Activated naive CD4-positive, alpha-beta T cell treated with anti-CD3 and anti-CD28 coated beads, Interleukin-2, amount 10 ng/mL, durations not matched to agents 7 days and 5 days (primary cell): ENCODE measurements around the gene ASMTL.
"Not testable (repeated sequence)": the region's sequence is repeated elsewhere in the genome, so short reads cannot be mapped to it uniquely, and the experiment has no call there.

Experiments
- CTCF ChIA-PET: fragments of 350-600 bp; sonication (Branson Sonifier 250); formaldehyde crosslinking; loops from one replicate; lab custom pipeline; 2021; ENCODE audit warnings: antibody characterized with exemption; lab: Charles Lee
- DNase-seq: peaks from one replicate; pipeline ENCODE4 v3.0.0-alpha.2; 2020
- H3K27ac Mint-ChIP-seq: one replicate; pipeline ENCODE4 v1.8.0; 2021; ENCODE audit warnings: mild to moderate bottlenecking, moderate library complexity, mixed read lengths
- H3K27me3 Mint-ChIP-seq: one replicate; pipeline ENCODE4 v1.8.0; 2021; ENCODE audit warnings: mild to moderate bottlenecking, mixed read lengths
- H3K36me3 Mint-ChIP-seq: one replicate; pipeline ENCODE4 v1.8.0; 2021; ENCODE audit warnings: mixed read lengths
- H3K4me1 Mint-ChIP-seq: one replicate; pipeline ENCODE4 v1.8.0; 2021; ENCODE audit warnings: mixed read lengths
- H3K4me3 Mint-ChIP-seq: one replicate; pipeline ENCODE4 v1.8.0; 2021; ENCODE audit warnings: mild to moderate bottlenecking, moderate library complexity, mixed read lengths
- H3K9me3 Mint-ChIP-seq: one replicate; pipeline ENCODE4 v1.8.0; 2021; ENCODE audit warnings: mixed read lengths

The ASMTL gene

GRCh38 chrX:1443496-1444075, 9.1 kb downstream of the ASMTL start:
- H3K4me3 Mint-ChIP-seq, result no peak overlapping the region
- H3K4me1 Mint-ChIP-seq, result peaks cover 12% of the 10 kb centered on the region
- H3K27me3 Mint-ChIP-seq, result no peaks in the 10 kb centered on the region
- peaks cover 48% of the 10 kb centered on the region for H3K9me3 Mint-ChIP-seq
- CTCF ChIA-PET, result no interaction called here
- H3K36me3 Mint-ChIP-seq, result peaks cover 65% of the 10 kb centered on the region
- DNase-seq, result peak; percentile 13
- no peak overlapping the region for H3K27ac Mint-ChIP-seq

GRCh38 chrX:1442724-1443367, 9.9 kb downstream of the ASMTL start:
- peak overlapping the region; percentile 37 for H3K27ac Mint-ChIP-seq
- CTCF ChIA-PET, result no interaction called here
- DNase-seq, result peak; percentile 13
- no peaks in the 10 kb centered on the region for H3K27me3 Mint-ChIP-seq
- H3K9me3 Mint-ChIP-seq, result peaks cover 41% of the 10 kb centered on the region
- no peak overlapping the region for H3K4me3 Mint-ChIP-seq
- H3K36me3 Mint-ChIP-seq, result peaks cover 66% of the 10 kb centered on the region
- H3K4me1 Mint-ChIP-seq, result peaks cover 8% of the 10 kb centered on the region

- DNase-seq, result peak; percentile 14
- no peak overlapping the region for H3K4me3 Mint-ChIP-seq
- H3K27me3 Mint-ChIP-seq, result no peaks in the 10 kb centered on the region
- CTCF ChIA-PET, result no interaction called here
- H3K9me3 Mint-ChIP-seq, result peaks cover 35% of the 10 kb centered on the region
- peaks cover 66% of the 10 kb centered on the region for H3K36me3 Mint-ChIP-seq
- peaks cover 2% of the 10 kb centered on the region for H3K4me1 Mint-ChIP-seq
- H3K27ac Mint-ChIP-seq, result no peak overlapping the region
Measured at GRCh38 chrX:1442016-1442665, 10.6 kb downstream of the ASMTL start.

GRCh38 chrX:1440506-1440905, 12.2 kb downstream of the ASMTL start:
- CTCF ChIA-PET, result no interaction called here
- H3K4me1 Mint-ChIP-seq, result no peaks in the 10 kb centered on the region
- H3K27ac Mint-ChIP-seq, result no peak overlapping the region
- no peak overlapping the region for H3K4me3 Mint-ChIP-seq
- no peaks in the 10 kb centered on the region for H3K27me3 Mint-ChIP-seq
- peak; percentile 8 for DNase-seq
- peaks cover 68% of the 10 kb centered on the region for H3K36me3 Mint-ChIP-seq
- peaks cover 25% of the 10 kb centered on the region for H3K9me3 Mint-ChIP-seq

- no peak overlapping the region for H3K27ac Mint-ChIP-seq
- H3K36me3 Mint-ChIP-seq, result peaks cover 47% of the 10 kb centered on the region
- peak; percentile 20 for DNase-seq
- no peaks in the 10 kb centered on the region for H3K27me3 Mint-ChIP-seq
- peaks cover 3% of the 10 kb centered on the region for H3K9me3 Mint-ChIP-seq
- CTCF ChIA-PET, result no interaction called here
- no peaks in the 10 kb centered on the region for H3K4me1 Mint-ChIP-seq
- no peak overlapping the region for H3K4me3 Mint-ChIP-seq
Measured at GRCh38 chrX:1435241-1435895, 17.3 kb downstream of the ASMTL start.

GRCh38 chrX:1434871-1435240, 17.9 kb downstream of the ASMTL start:
- Mint-ChIP-seq H3K4me1 (no peaks in the 10 kb centered on the region), H3K4me3 (no peak overlapping the region), H3K36me3 (peaks cover 43% of the 10 kb centered on the region), H3K9me3 (peaks cover 3% of the 10 kb centered on the region), H3K27me3 (no peaks in the 10 kb centered on the region), H3K27ac (no peak overlapping the region)
- DNase-seq, result peak; percentile 15
- CTCF ChIA-PET, result no interaction called here

GRCh38 chrX:1433646-1434357, 18.9 kb downstream of the ASMTL start:
- Mint-ChIP-seq H3K36me3 (peaks cover 38% of the 10 kb centered on the region), H3K4me3 (no peak overlapping the region), H3K27ac (no peak overlapping the region), H3K4me1 (no peaks in the 10 kb centered on the region), H3K27me3 (no peaks in the 10 kb centered on the region), H3K9me3 (peaks cover 3% of the 10 kb centered on the region)
- CTCF ChIA-PET, result no interaction called here
- DNase-seq, result peak; percentile 18

- CTCF ChIA-PET, result no interaction called here
- Mint-ChIP-seq H3K27ac (no peak overlapping the region), H3K27me3 (no peaks in the 10 kb centered on the region), H3K9me3 (no peaks in the 10 kb centered on the region), H3K4me1 (no peaks in the 10 kb centered on the region), H3K4me3 (no peak overlapping the region), H3K36me3 (peaks cover 29% of the 10 kb centered on the region)
- peak; percentile 23 for DNase-seq
Measured at GRCh38 chrX:1430451-1430850, 22.3 kb downstream of the ASMTL start.

- H3K36me3 Mint-ChIP-seq, result peaks cover 46% of the 10 kb centered on the region
- DNase-seq, result no peak
- no peaks in the 10 kb centered on the region for H3K27me3 Mint-ChIP-seq
- peaks cover 18% of the 10 kb centered on the region for H3K9me3 Mint-ChIP-seq
- H3K4me1 Mint-ChIP-seq, result no peaks in the 10 kb centered on the region
- H3K27ac Mint-ChIP-seq, result no peak overlapping the region
- CTCF ChIA-PET, result no interaction called here
- no peak overlapping the region for H3K4me3 Mint-ChIP-seq
Measured at GRCh38 chrX:1427756-1428155, 25.0 kb downstream of the ASMTL start.

- H3K27ac Mint-ChIP-seq, H3K27me3 Mint-ChIP-seq, H3K4me1 Mint-ChIP-seq, H3K4me3 Mint-ChIP-seq, DNase-seq, CTCF ChIA-PET: not testable (repeated sequence)
- peaks cover 58% of the 10 kb centered on the region for H3K36me3 Mint-ChIP-seq
- peaks cover 31% of the 10 kb centered on the region for H3K9me3 Mint-ChIP-seq
Measured at GRCh38 chrX:1426321-1426720, 26.4 kb downstream of the ASMTL start.

GRCh38 chrX:1425381-1425780, 27.3 kb downstream of the ASMTL start:
- Mint-ChIP-seq H3K4me3 (no peak overlapping the region), H3K9me3 (peaks cover 31% of the 10 kb centered on the region), H3K36me3 (peaks cover 64% of the 10 kb centered on the region), H3K27me3 (no peaks in the 10 kb centered on the region), H3K4me1 (no peaks in the 10 kb centered on the region), H3K27ac (no peak overlapping the region)
- no peak for DNase-seq
- CTCF ChIA-PET, result no interaction called here

- peaks cover 73% of the 10 kb centered on the region for H3K36me3 Mint-ChIP-seq
- no peaks in the 10 kb centered on the region for H3K27me3 Mint-ChIP-seq
- H3K27ac Mint-ChIP-seq, result no peak overlapping the region
- H3K9me3 Mint-ChIP-seq, result peaks cover 33% of the 10 kb centered on the region
- DNase-seq, result no peak
- H3K4me3 Mint-ChIP-seq, result no peak overlapping the region
- CTCF ChIA-PET, result no interaction called here
- no peaks in the 10 kb centered on the region for H3K4me1 Mint-ChIP-seq
Measured at GRCh38 chrX:1424147-1424851, 28.4 kb downstream of the ASMTL start.

- no peak overlapping the region for H3K27ac Mint-ChIP-seq
- CTCF ChIA-PET, result no interaction called here
Measured at GRCh38 chrX:1423215-1423614, 29.5 kb downstream of the ASMTL start.

GRCh38 chrX:1422135-1422465, 30.6 kb downstream of the ASMTL start:
- Mint-ChIP-seq H3K4me1 (no peaks in the 10 kb centered on the region), H3K27me3 (no peaks in the 10 kb centered on the region), H3K4me3 (no peak overlapping the region), H3K27ac (no peak overlapping the region), H3K36me3 (peaks cover 70% of the 10 kb centered on the region), H3K9me3 (peaks cover 33% of the 10 kb centered on the region)
- no peak for DNase-seq
- CTCF ChIA-PET, result no interaction called here

More at GRCh38 chrX:1423215-1423614, 29.5 kb downstream of the ASMTL start:
- Mint-ChIP-seq H3K36me3 (peaks cover 75% of the 10 kb centered on the region), H3K27me3 (no peaks in the 10 kb centered on the region), H3K4me1 (no peaks in the 10 kb centered on the region), H3K4me3 (no peak overlapping the region), H3K9me3 (peaks cover 33% of the 10 kb centered on the region)
- DNase-seq, result no peak
